ENCODE measurements around the gene EPHA8. TPM values are rescaled to one million over a fixed set of nuclear protein-coding genes. Genes with fewer than 3 reads are reported as not detected.

Gene EPHA8
- total and polyA plus RNA-seq, 9 of the 15 experiments (the other 6 are each of a cell fraction or from before 2014, with no cell fraction given), result not detected

GRCh38 chr1:22529901-22530621, 33.2 kb upstream of the EPHA8 start:
- no peak overlapping the region for H3K9ac ChIP-seq (ENCODE audit: insufficient read depth in 1 of 2, low read depth in 2 of 2, low read length in 2 of 2)
- H4K20me1 ChIP-seq (replicated peaks; ENCODE audit: control insufficient read depth, insufficient read depth, low read length), result no peaks in the 10 kb centered on the region; the same call in none of the 2 replicates
- H3K27me3 ChIP-seq (ENCODE audit: control insufficient read depth in 2 of 2, insufficient read depth in 2 of 2, low read length in 2 of 2), result peaks cover 0 to 1% of the 10 kb centered on the region in 2 experiments; a peak in 1 of 5 replicates
- WGBS (ENCODE audit: insufficient coverage, low coverage, missing lambda C conversion rate), result 58% methylated on average over 12 of the region's 12 CpGs
- peaks cover 24% of the 10 kb centered on the region; the same call in 1 of the 3 replicates for H3K36me3 ChIP-seq (ENCODE audit: control insufficient read depth, insufficient read depth, low read length)
- H3K4me3 ChIP-seq, result no peak overlapping the region
- no peaks in the 10 kb centered on the region for H3K9me3 ChIP-seq (replicated peaks; ENCODE audit: control insufficient read depth, insufficient read depth, low read depth, low read length)
- no peak overlapping the region for H3K27ac ChIP-seq (ENCODE audit: extremely low read depth, low read depth, low read length)
- ChIA-PET POLR2A (interaction anchor here (0.6 to 1.3 kb wide), 6 partner anchors 9 to 53 kb away, joined by 3 to 5 read pairs (median 3); no protein-coding TSS in a partner anchor), CTCF (ENCODE audit: low intra/inter-chr PET ratio) (interaction anchor here (0.6 kb wide), 1 partner anchor 112 kb away, joined by 3 read pairs; no protein-coding TSS in a partner anchor)
- H3K4me2 ChIP-seq (ENCODE audit: insufficient read depth, low read length), result no peak overlapping the region
- intact Hi-C loops (cut with micrococcal nuclease) (loop anchor here (5.0 to 10.0 kb wide), 2 partner anchors 105 to 112 kb away; partner anchors contain the start of gene C1QC), in situ Hi-C loops (cut with MboI) (no loop called here)
- no peak for TF ChIP-seq NEUROD1 (IDR thresholded peaks at IDR 0.05; ENCODE audit: borderline replicate concordance, low read depth, low read length, partially characterized antibody)
- peak; percentile 66 for TF ChIP-seq RFX1 (IDR thresholded peaks at IDR 0.05)
- FAIRE-seq (no peak), ATAC-seq (no peak), DNase-seq (ENCODE audit: extremely low read depth in 1 of 4, low spot score in 3 of 4) (no peak)
- TSS peak; percentile 37 for BruUV-seq (replicated peaks)
- peaks cover 0 to 2% of the 10 kb centered on the region in 2 experiments; a peak in 1 of 5 replicates for H3K4me1 ChIP-seq (replicated peaks in 1 of 2; ENCODE audit: control insufficient read depth in 2 of 2, insufficient read depth in 2 of 2, low read length in 2 of 2)
- H3K79me2 ChIP-seq (ENCODE audit: control insufficient read depth, insufficient read depth, low read length), result no peaks in the 10 kb centered on the region
- H3K9me1 ChIP-seq (ENCODE audit: control insufficient read depth, insufficient read depth, low read length), result no peaks in the 10 kb centered on the region
- no peak overlapping the region for H2AFZ ChIP-seq (ENCODE audit: low read depth, low read length)

GRCh38 chr1:22530715-22531114, 32.6 kb upstream of the EPHA8 start:
- in situ Hi-C loops (cut with MboI) (no loop called here), intact Hi-C loops (cut with micrococcal nuclease) (loop anchor here (10.0 kb wide), 1 partner anchor 106 kb away; no protein-coding TSS in a partner anchor)
- Histone ChIP-seq H3K36me3 (ENCODE audit: control insufficient read depth, insufficient read depth, low read length) (peaks cover 18% of the 10 kb centered on the region; the same call in 1 of the 3 replicates), H4K20me1 (replicated peaks; ENCODE audit: control insufficient read depth, insufficient read depth, low read length) (no peaks in the 10 kb centered on the region; the same call in none of the 2 replicates), H3K4me1 (replicated peaks in 1 of 2; ENCODE audit: control insufficient read depth in 2 of 2, insufficient read depth in 2 of 2, low read length in 2 of 2) (peaks cover 0 to 2% of the 10 kb centered on the region in 2 experiments; a peak in 1 of 5 replicates), H3K4me3 (no peak overlapping the region), H3K27ac (ENCODE audit: extremely low read depth, low read depth, low read length) (no peak overlapping the region), H3K79me2 (ENCODE audit: control insufficient read depth, insufficient read depth, low read length) (no peaks in the 10 kb centered on the region), H3K9me3 (replicated peaks; ENCODE audit: control insufficient read depth, insufficient read depth, low read depth, low read length) (no peaks in the 10 kb centered on the region), H3K27me3 (ENCODE audit: control insufficient read depth in 2 of 2, insufficient read depth in 2 of 2, low read length in 2 of 2) (peaks cover 0 to 6% of the 10 kb centered on the region in 2 experiments; a peak in 1 of 5 replicates), H3K9ac (ENCODE audit: insufficient read depth in 1 of 2, low read depth in 2 of 2, low read length in 2 of 2) (no peak overlapping the region), H2AFZ (ENCODE audit: low read depth, low read length) (no peak overlapping the region), H3K9me1 (ENCODE audit: control insufficient read depth, insufficient read depth, low read length) (no peaks in the 10 kb centered on the region), H3K4me2 (ENCODE audit: insufficient read depth, low read length) (no peak overlapping the region)
- FAIRE-seq, result no peak
- no TSS peak for BruUV-seq (replicated peaks)
- CTCF ChIA-PET (ENCODE audit: low intra/inter-chr PET ratio), result no interaction called here
- no peak for DNase-seq (ENCODE audit: extremely low read depth in 1 of 4, low spot score in 3 of 4)
- no peak for ATAC-seq
- POLR2A ChIA-PET, result interaction anchor here (0.7 to 1.2 kb wide), 3 partner anchors 10 to 53 kb away, joined by 3 to 5 read pairs (median 3); no protein-coding TSS in a partner anchor
- WGBS (ENCODE audit: insufficient coverage, low coverage, missing lambda C conversion rate), result 41% methylated on average over 3 of the region's 3 CpGs
- TF ChIP-seq HMGN3 (IDR thresholded peaks at IDR 0.05; ENCODE audit: borderline replicate concordance, extremely low read depth, insufficient read length, low read depth, low read length) (no peak), EP300 (IDR thresholded peaks at IDR 0.05; ENCODE audit: low read length) (no peak), SIX5 (IDR thresholded peaks at IDR 0.05; ENCODE audit: borderline replicate concordance in 1 of 2, insufficient read depth in 1 of 2, low read depth in 1 of 2, low read length in 2 of 2) (no peak), RAD51 (IDR thresholded peaks at IDR 0.05; ENCODE audit: borderline replicate concordance, low read depth) (no peak), RBM39 (optimal IDR thresholded peaks at IDR 0.05; ENCODE audit: low read depth, low read length) (no peak), MTA3 (IDR thresholded peaks at IDR 0.05; ENCODE audit: borderline replicate concordance) (no peak), HIVEP1 (CRISPR knock-in tag; IDR thresholded peaks at IDR 0.05) (no peak), ZNF780A (CRISPR knock-in tag; IDR thresholded peaks at IDR 0.05) (no peak), ARHGAP35 (IDR thresholded peaks at IDR 0.05; ENCODE audit: partially characterized antibody) (no peak), ZBED1 (IDR thresholded peaks at IDR 0.05) (no peak), NFIX (CRISPR knock-in tag; IDR thresholded peaks at IDR 0.05; ENCODE audit: low read depth) (no peak), ZNF263 (CRISPR knock-in tag; IDR thresholded peaks at IDR 0.05; ENCODE audit: borderline replicate concordance) (no peak), KLF13 (tag; IDR thresholded peaks at IDR 0.05; ENCODE audit: borderline replicate concordance, low read depth) (no peak), PML (IDR thresholded peaks at IDR 0.05; ENCODE audit: low read length) (no peak)

Data from K562 (cell line).